GM12874 (cell line): ENCODE measurements around the gene PRDM11.

Source experiments
- TF ChIP-seq, protein P1 (sequence below): IDR thresholded peaks from 2 replicates; pipeline ENCODE4 v1.5.1; 2011; ENCODE audit warnings: low read depth, mild to moderate bottlenecking, control low read depth, low read length, moderate library complexity; ENCODE audit not compliant: insufficient read depth

PRDM11 gene

DNA sequence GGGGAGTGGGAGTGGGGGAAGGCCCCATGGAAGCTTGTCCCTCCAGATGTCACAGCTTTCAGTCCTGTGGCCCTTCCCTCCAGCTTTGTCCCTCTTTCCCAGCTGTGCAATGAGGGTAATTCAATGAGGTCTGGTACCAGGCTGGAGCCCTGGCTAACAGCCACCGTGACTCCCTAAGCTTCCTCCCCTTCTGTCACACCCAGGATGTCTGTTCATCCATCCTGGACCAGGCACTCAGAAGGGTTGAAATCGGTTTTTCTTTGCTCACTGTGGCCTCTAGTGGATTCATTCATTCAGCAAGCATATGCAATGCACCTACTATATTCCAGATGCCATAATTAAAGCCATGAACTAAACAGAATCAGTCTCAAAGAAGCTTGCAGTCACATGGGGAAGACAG lies 101.0 kb downstream of the PRDM11 start:
- TF ChIP-seq, protein P1, sequence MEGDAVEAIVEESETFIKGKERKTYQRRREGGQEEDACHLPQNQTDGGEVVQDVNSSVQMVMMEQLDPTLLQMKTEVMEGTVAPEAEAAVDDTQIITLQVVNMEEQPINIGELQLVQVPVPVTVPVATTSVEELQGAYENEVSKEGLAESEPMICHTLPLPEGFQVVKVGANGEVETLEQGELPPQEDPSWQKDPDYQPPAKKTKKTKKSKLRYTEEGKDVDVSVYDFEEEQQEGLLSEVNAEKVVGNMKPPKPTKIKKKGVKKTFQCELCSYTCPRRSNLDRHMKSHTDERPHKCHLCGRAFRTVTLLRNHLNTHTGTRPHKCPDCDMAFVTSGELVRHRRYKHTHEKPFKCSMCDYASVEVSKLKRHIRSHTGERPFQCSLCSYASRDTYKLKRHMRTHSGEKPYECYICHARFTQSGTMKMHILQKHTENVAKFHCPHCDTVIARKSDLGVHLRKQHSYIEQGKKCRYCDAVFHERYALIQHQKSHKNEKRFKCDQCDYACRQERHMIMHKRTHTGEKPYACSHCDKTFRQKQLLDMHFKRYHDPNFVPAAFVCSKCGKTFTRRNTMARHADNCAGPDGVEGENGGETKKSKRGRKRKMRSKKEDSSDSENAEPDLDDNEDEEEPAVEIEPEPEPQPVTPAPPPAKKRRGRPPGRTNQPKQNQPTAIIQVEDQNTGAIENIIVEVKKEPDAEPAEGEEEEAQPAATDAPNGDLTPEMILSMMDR: no peak

- TF ChIP-seq, protein P1: no peak
These were observed 102.1 kb downstream of the PRDM11 start for GRCh38 chr11:45248501-45249011.

- TF ChIP-seq, protein P1: no peak
These were observed 103.7 kb downstream of the PRDM11 start for GRCh38 chr11:45250035-45250718.

DNA sequence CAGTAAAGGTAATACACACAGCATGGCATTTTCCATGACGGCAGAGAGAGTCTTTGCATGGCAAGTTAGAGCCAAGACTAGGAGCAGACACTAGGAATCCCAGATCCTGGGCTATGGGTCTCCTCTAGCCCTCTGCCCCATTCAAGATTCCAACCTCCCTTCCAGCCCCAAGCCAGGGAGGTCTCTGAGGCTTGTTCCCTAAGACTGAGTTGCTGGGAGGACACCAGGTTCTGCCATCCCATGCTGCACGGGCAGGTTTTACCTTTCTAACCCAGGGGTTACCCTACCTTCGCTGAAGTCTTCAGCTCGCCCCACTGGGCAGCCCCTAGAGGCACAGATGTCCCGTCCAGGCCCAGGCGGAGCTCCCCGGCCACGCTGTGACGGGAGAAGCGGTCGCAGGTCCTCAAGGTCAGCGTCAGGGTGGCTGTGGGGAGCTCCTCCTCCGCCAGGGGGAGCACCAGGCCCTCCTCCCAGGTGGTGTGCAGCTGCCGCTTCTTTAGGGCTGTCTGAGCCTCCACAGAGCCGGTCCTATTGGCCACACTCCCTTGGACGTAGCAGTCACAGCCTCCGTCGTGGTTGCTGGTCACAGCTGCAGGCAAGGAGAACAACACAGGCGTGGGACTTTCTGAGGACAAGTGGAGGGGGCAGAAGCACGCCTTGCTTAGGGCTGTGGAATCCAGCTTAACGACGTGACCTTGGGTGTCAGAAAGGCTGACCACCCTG lies 105.9 kb downstream of the PRDM11 start:
- TF ChIP-seq, protein P1: peak; percentile 68

- TF ChIP-seq, protein P1: no peak
These were observed 106.4 kb downstream of the PRDM11 start for GRCh38 chr11:45252877-45253276.

GRCh38 chr11:45253640-45254039 lies 107.2 kb downstream of the PRDM11 start:
- TF ChIP-seq, protein P1: no peak

- TF ChIP-seq, protein P1: no peak
These were observed 107.6 kb downstream of the PRDM11 start for GRCh38 chr11:45254070-45254469.
